Vagina (tissue), 2 donors: Measurements from ENCODE around the gene TMED10. TPM values are rescaled to one million over a fixed set of nuclear protein-coding genes. Genes with fewer than 3 reads are reported as not detected.

ENCODE experiments used
- DNase-seq, 2 donors: peaks; one replicate each; pipeline ENCODE4 v3.0.0-alpha.2; 2017; ENCODE audit errors: extremely low spot score in 2 of 2
- H3K27ac ChIP-seq: fragments of 200-600 bp; sonication (generic); one replicate; pipeline ENCODE4 v1.5.1; 2019
- H3K27me3 ChIP-seq: fragments of 200-600 bp; sonication (generic); one replicate; pipeline ENCODE4 v1.5.1; 2019
- H3K36me3 ChIP-seq, 2 donors: fragments of 200-600 bp; sonication (generic); one replicate each; pipeline ENCODE4 v1.5.1; 2017 to 2019
- H3K4me1 ChIP-seq: fragments of 200-600 bp; sonication (generic); one replicate; pipeline ENCODE4 v1.5.1; 2019
- H3K4me3 ChIP-seq, 2 donors: fragments of 200-600 bp; sonication (generic); 1 replicate in 1 of 2; 2 replicates in 1 of 2; pipeline ENCODE4 v1.5.1; 2016 to 2019
- H3K9me3 ChIP-seq: fragments of 200-600 bp; sonication (generic); one replicate; pipeline ENCODE4 v1.5.1; 2019
- CTCF ChIP-seq, 3 experiments: fragments of 450-650 bp in 2 of 3; fragments of 200-600 bp in 1 of 3; sonication (generic) in 1 of 3; IDR thresholded peaks; one replicate each; pipeline ENCODE4 v1.5.1; 2017 to 2019; ENCODE audit warnings: antibody characterized with exemption in 3 of 3, mild to moderate bottlenecking in 2 of 3, moderate library complexity in 2 of 3
- POLR2A ChIP-seq, 2 donors: fragments of 450-650 bp; IDR thresholded peaks; one replicate each; pipeline ENCODE4 v1.6.1; 2017; ENCODE audit warnings: antibody characterized with exemption in 2 of 2, mild to moderate bottlenecking in 2 of 2, moderate library complexity in 2 of 2
- POLR2AphosphoS5 ChIP-seq, 2 donors: sonication (generic); formaldehyde crosslinking; IDR thresholded peaks; one replicate each; pipeline ENCODE4 v1.9.0; 2017; ENCODE audit warnings: antibody characterized with exemption in 2 of 2, mild to moderate bottlenecking in 2 of 2, low read depth in 1 of 2; ENCODE audit not compliant: insufficient read depth in 1 of 2
- intact Hi-C: fragments of 100-400 bp; cut with DNase I; formaldehyde crosslinking; loops from one replicate; pipeline ENCODE4 v1.15.1; 2023
- total RNA-seq: library from RNA; depleted of rRNA; stranded (reverse); fragments of >200 nt; gene quantifications from one replicate; pipeline ENCODE4 v1.2.3, GENCODE V29; 2016

TMED10 gene
- total RNA-seq, 1 donor from 2014 or later, result 249 TPM

GRCh38 chr14:75150150-75150549, 26.3 kb downstream of the TMED10 start:
- no peak for DNase-seq
- Histone ChIP-seq H3K27me3 (no peaks in the 10 kb centered on the region), H3K9me3 (no peaks in the 10 kb centered on the region), H3K4me3 (no peak overlapping the region), H3K4me1 (peaks cover 58% of the 10 kb centered on the region), H3K36me3 (peaks cover 0 to 27% of the 10 kb centered on the region in 2 donors), H3K27ac (peak overlapping the region; percentile 84)
- TF ChIP-seq POLR2AphosphoS5 (IDR thresholded peaks at IDR 0.05; ENCODE audit: insufficient read depth in 1 of 2, low read depth in 1 of 2) (peak in 1 of 2 donors; percentile 71), CTCF (IDR thresholded peaks at IDR 0.05) (no peak)
- intact Hi-C loops, result no loop called here

GRCh38 chr14:75147423-75148071, 28.9 kb downstream of the TMED10 start:
- peaks cover 69% of the 10 kb centered on the region for H3K4me1 ChIP-seq
- TF ChIP-seq POLR2AphosphoS5 (IDR thresholded peaks at IDR 0.05; ENCODE audit: insufficient read depth in 1 of 2, low read depth in 1 of 2) (no peak), CTCF (IDR thresholded peaks at IDR 0.05) (peak in 1 of 3 experiments; percentile 23), POLR2A (IDR thresholded peaks at IDR 0.05) (no peak)
- no peak overlapping the region for H3K4me3 ChIP-seq
- intact Hi-C loops, result no loop called here
- DNase-seq, result peak in 1 of 2 donors; percentile 89
- peak overlapping the region; percentile 84 for H3K27ac ChIP-seq
- no peaks in the 10 kb centered on the region for H3K9me3 ChIP-seq
- H3K27me3 ChIP-seq, result no peaks in the 10 kb centered on the region
- H3K36me3 ChIP-seq, result peaks cover 0 to 27% of the 10 kb centered on the region in 2 donors

- intact Hi-C loops, result no loop called here
- DNase-seq, result no peak
- TF ChIP-seq CTCF (IDR thresholded peaks at IDR 0.05) (no peak), POLR2A (IDR thresholded peaks at IDR 0.05) (no peak), POLR2AphosphoS5 (IDR thresholded peaks at IDR 0.05; ENCODE audit: insufficient read depth in 1 of 2, low read depth in 1 of 2) (no peak)
- no peak overlapping the region for H3K4me3 ChIP-seq
- peak overlapping the region; percentile 25 for H3K27ac ChIP-seq
- H3K27me3 ChIP-seq, result no peaks in the 10 kb centered on the region
- peaks cover 74% of the 10 kb centered on the region for H3K4me1 ChIP-seq
- H3K9me3 ChIP-seq, result no peaks in the 10 kb centered on the region
- H3K36me3 ChIP-seq, result peaks cover 0 to 8% of the 10 kb centered on the region in 2 donors
Observed at GRCh38 chr14:75144944-75145343, 31.5 kb downstream of the TMED10 start.

GRCh38 chr14:75143761-75144527, 32.5 kb downstream of the TMED10 start:
- intact Hi-C loops, result no loop called here
- peaks cover 67% of the 10 kb centered on the region for H3K4me1 ChIP-seq
- no peak for DNase-seq
- H3K9me3 ChIP-seq, result no peaks in the 10 kb centered on the region
- H3K27ac ChIP-seq, result no peak overlapping the region
- TF ChIP-seq POLR2AphosphoS5 (IDR thresholded peaks at IDR 0.05; ENCODE audit: insufficient read depth in 1 of 2, low read depth in 1 of 2) (no peak), CTCF (IDR thresholded peaks at IDR 0.05) (no peak), POLR2A (IDR thresholded peaks at IDR 0.05) (no peak)
- peaks cover 0 to 3% of the 10 kb centered on the region in 2 donors for H3K36me3 ChIP-seq
- no peaks in the 10 kb centered on the region for H3K27me3 ChIP-seq
- no peak overlapping the region for H3K4me3 ChIP-seq

- Histone ChIP-seq H3K27me3 (no peaks in the 10 kb centered on the region), H3K27ac (no peak overlapping the region), H3K4me3 (no peak overlapping the region), H3K9me3 (no peaks in the 10 kb centered on the region), H3K4me1 (peaks cover 70% of the 10 kb centered on the region), H3K36me3 (no peaks in the 10 kb centered on the region)
- no peak for DNase-seq
- TF ChIP-seq POLR2A (IDR thresholded peaks at IDR 0.05) (no peak), CTCF (IDR thresholded peaks at IDR 0.05) (no peak), POLR2AphosphoS5 (IDR thresholded peaks at IDR 0.05; ENCODE audit: insufficient read depth in 1 of 2, low read depth in 1 of 2) (no peak)
- intact Hi-C loops, result no loop called here
Observed at GRCh38 chr14:75142494-75142893, 33.9 kb downstream of the TMED10 start.
